HG02610 (cell line): ENCODE results near the gene SLC38A5.
"Not testable (repeated sequence)": the region's sequence is repeated elsewhere in the genome, so short reads cannot be mapped to it uniquely, and the experiment has no call there.

Experiments used
- ATAC-seq: cut with Tn5 transposase; IDR thresholded peaks from one replicate; pipeline ENCODE4 v1.9.1; 2021; ENCODE audit warnings: mild to moderate bottlenecking, moderate library complexity; ENCODE audit not compliant: unreplicated experiment

The SLC38A5 gene

DNA sequence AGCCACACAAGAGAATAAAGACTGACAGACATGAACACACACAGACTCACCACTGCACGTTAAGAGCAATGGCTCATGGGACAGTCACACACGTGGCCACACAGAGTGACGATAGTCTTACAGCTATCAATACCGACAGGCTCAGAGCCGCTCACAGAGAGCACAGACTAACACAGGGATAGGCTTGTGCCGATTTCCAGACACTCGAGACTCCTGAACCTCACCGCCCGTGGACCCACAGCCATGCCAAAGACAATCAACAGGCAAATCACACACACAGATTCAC is 716 bp upstream of the SLC38A5 start:
- no peak for ATAC-seq

DNA sequence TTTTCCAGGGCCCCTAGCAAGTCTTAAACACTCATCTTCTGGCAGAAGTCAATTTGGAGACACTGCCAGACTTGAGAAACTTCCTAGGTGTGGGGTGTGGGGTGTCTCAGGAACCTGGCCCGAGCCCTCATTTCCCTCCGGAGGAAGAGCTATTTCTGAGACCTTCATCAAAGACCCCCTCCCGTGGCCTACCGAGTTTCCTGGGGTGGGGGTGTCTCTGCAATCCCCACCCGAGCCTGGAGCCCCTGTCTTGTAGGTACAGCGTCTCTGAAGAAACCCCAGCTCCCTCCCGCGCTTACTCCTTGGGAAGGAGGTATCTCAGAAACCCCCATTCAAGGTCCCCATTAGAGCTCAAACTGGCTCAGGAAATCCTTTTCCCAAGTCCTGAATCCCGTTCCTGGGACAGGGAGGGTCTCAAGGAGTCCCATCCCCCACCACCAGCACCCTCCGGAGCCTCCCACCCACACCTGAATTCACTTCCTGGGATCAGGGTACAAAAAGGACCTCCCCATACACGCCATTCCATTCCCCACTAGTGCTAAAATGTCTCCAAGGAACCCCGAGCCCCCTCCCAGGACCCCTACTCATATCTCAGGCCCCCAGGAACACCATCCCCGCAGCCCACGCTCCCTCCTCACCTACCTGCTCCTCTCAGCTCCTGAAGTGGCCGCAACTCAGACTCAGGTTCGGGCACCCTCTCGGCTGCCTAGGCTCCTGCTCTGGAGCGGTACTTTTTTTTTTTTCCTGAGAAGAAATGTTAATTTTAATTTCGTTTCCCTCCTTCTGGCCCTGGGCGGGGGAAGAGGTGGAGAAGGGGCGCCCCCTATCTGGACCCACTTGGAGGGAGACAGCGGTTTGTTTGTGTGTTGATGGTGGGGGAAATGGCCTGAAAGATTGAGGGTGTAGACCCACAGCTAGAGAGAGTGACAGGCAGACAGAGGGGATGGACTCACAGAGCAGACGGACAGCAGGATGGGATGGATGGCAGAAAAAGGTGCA is 1.1 kb downstream of the SLC38A5 start:
- no peak for ATAC-seq

DNA sequence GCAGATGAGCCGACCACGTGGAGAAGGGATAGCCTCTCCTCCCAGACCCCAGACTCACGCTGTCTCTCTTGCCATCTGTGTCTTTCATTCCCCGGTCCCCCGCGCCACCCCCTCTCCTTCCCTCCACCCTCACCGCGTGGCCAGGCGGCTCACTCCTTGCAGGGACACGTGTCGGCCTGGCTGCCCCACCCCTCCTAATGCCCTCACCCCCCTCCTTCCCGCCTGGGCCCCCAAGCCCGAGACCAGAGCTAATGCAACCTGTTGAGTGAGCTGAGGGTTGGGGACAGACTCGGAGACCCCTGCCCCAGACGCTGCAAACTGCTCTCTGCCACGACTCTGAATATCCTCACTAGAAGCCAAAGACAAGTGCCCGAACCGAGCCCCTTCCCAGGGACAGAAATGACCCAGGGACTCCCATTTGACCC is 1.8 kb downstream of the SLC38A5 start:
- ATAC-seq: no peak

DNA sequence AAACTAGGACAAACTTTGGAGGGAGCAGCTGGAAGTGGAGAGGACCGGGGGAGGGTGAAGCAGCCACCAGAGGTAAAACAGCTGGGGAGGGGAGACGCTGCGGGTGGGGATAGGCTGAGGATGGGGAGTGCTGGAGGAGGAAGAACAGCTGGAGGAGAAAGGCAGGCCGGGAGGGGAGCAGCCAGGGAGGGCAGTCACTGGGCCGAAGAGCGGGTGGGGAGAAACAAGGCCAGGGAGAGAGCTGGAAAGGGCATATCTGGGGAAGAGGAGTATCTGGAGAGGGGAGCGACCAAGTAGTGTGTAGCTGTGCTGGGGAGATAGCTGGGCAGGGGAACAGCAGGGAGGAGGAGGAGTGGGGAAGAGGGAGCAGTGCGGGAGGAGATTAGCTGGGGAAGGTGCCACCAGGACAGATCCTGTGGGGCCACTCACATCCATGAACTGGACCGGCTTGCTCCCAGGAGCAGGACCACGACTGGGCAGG is 2.7 kb downstream of the SLC38A5 start:
- ATAC-seq: no peak

DNA sequence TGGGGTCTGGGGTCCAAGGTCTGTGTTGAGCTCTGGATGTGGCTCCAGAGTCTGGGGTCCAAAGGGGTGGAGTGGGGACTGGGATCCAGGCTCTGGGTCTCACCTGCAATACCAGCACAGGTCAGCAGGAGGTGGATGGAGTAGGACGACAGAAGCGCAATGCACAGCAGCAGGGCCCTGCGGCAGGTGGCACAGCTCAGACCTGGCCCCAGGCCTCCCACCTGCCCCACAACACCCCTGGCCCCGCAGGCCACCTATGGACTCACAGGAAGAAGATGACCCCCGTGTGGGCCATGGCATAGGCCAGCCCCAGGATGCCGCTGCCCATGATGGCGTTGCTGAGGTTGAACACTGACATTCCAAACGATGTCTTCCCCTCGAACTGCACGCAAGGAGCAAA is 3.4 kb downstream of the SLC38A5 start:
- no peak for ATAC-seq

DNA sequence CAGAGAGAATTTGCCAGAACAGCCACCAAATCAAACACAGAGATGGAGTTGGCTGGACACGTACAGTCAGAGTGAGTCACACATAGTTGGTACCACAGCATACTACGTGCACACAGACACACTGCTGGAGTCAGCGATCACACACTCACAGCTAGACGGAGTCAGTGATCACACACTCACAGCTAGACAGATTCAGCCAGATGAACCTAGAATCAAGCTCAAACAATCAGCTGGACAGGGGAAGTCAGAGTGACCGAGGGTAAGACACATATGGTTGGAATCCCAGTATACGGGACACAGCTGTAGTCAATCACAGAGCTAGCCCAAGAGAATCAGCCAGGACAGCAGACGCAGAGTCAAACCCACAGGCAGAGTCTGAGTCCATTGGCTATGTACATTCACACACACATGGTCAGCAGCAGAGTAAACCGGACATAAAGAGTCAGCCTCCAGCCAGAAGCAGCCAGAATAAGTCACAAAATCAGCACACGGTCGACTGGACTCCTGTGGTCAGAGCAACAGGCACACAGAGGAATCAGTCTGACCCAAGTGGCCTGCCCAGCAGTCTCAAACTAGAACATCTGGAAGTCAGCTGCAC is 4.6 kb downstream of the SLC38A5 start:
- ATAC-seq: no peak

DNA sequence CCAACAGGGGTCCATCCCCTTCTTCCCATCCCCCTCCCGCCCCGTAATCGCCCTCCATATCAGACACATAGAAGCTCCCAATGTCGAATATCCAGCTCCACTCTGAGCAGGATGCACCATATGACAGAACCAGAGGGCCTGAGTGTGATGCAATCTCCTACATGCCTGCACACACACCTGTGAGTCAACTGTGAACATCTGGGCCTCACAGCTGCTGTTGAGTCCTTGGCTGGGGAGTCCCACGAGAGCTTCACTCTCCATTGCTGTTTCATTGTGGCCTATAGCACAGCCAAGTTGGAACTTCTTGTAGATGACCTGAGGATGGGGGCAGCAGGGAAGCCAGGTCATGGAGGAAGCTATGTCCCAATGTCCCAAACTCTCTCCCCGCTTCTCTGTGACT is 8.2 kb downstream of the SLC38A5 start:
- no peak for ATAC-seq

DNA sequence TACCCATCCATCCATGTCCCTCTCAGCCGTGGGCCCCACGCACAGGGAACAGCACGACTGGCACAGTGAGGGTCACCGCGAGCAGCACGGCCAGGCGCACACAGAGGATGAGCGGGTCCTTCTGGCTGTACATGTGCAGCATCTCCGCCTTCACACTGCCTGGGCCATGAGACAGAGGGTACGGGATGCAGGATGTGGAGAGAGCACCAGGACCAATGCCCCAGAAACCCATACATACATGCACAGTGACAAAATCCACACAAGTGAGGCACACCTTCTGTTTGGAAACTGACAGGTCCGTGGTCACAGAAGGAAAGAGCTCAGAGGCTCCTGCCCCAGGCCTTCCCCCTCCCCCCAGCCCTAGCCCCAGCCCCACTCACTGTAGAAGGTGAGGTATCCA is 9.5 kb downstream of the SLC38A5 start:
- ATAC-seq: no peak

DNA sequence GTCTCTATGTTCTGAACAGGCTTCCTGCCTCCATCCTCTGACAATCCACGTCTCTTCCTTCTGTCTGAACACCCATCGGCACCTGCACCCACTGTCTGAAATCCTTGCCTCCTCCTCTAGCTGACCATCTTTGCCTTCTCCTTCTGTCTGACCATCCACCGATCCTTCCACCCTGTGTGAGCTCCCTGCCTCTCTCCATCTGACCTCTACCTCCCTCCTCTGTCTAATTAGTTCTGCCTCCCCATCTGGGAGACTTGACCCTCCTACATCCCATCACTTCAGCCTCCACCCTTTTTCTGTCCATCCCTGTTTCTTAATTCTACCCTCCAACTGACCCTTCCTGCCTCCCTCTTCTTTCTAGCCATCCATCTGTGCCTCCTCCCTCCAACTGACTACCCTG is 10.0 kb downstream of the SLC38A5 start:
- ATAC-seq: no peak

DNA sequence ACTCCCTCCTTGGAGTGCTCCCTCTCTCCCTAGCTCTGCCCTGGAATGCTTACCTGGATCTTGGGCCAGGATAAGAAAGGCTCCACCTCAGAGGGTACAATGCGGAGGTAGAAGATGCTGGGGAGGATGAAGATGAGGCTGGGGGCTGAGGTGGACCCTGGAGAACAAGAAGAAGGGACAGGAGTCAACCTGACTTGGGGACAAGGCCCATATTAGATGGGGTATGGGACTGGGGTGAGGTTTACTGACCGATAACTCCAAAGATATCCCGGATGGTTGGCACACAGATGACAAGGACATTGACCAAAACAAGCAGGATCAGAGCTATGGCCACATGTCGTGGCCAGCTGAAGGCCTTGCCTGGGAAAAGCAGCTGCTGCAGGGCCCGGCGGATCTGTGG is 10.6 kb downstream of the SLC38A5 start:
- no peak for ATAC-seq

DNA sequence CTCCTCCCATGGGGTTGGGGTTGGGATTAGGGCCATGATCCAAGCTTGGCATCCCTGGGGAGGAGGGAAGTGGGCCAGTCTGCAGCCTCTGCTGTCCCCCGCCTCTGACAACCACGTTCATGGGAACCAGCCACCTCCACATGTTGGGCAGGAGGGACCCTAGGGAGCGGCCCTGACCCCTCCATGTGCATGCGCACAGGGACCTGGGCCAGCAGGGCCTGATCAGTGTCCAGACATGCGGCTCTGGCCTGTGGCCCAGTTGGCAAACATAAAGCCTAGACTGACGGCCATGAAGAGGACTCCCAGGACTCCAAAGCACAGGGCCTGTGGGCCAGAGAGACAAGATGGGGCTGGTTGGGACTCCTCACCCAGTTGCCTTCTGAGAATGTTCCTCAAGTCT is 11.3 kb downstream of the SLC38A5 start:
- ATAC-seq: no peak

DNA sequence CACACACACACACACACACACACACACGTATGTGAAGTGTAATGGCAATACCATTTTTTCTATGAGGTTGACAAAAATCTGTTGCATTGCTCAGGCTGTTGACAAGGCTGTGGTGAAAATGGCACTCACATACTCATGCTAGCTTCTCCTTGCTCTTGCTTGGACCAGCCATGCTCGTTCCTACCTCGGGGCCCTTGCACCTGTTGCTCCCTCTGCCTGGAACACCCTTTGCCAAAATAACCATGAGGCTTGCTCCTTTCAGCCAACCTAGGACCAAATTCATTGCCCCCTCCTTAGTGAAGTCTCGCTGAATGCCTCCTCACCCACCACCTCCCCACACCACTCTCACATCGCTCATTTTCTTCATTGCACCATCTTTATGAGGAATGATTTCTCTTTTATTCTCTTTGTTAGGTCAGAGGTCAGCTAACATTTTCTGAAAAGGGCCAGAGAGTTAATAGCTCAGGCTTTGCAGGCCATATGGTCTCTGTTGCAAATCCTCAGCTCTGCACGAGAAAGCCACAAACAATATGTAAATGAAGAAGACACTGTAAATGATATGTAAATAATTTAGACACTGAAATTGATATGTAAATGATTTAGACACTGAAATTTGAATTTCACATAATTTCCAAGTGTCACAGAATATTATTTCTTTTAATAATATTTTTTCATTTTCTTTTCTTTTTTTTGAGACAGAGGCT is 13.3 kb downstream of the SLC38A5 start:
- ATAC-seq: no peak

DNA sequence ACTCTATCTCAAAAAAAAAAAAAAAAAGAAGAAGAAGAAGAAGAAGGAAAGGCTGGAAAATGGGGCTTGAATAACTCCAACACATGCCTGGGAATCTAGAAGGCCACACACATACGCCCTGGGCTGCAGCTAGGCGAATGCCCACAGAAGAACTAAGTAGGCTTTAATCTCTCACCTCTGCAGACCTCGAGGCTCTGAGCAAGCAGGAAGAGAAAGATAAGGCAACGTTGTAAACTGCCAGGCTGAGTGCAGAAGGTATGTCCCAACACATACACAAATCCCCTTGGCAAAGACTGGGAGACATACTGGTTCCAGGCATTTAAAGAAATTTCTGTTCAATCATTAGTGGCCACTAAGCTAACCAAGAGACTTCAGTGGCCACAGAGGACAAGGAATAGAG is 18.4 kb downstream of the SLC38A5 start:
- no peak for ATAC-seq

DNA sequence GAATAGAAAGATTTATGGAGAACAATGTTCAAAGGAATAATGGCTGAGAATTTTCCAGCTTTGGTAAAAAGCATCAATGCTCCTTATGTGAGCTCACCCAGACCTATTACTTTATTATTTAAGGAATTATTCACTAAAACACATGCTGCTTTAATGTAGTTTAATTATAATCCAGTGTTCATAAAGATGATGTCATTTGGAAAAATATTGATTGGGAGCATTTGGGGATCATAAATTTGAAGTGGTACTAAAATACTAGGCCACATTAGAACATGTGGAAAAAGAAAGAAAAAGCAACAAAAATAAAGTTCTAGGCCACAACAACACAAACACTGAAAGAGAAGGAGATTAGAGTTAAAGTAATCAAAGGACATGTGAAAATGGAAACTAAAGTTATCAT is 20.0 kb downstream of the SLC38A5 start:
- ATAC-seq: no peak

DNA sequence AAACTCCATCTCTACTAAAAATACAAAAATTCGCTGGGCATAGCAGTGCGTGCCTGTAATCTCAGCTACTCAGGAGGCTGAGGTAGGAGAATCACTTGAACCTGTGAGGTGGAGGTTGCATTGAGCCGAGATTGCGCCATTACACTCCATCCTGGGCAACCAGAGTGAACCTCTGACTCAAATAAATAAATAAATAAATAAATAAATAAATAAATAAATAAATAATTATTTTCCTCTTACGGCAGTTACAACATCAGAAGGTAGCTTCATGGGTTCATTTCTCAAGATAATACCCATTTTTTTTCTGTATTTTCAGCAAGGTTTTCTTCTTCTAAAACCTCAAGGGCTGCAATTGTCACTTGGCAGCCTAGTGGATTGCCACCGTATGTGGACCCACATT is 22.9 kb downstream of the SLC38A5 start:
- not testable (repeated sequence) for ATAC-seq

DNA sequence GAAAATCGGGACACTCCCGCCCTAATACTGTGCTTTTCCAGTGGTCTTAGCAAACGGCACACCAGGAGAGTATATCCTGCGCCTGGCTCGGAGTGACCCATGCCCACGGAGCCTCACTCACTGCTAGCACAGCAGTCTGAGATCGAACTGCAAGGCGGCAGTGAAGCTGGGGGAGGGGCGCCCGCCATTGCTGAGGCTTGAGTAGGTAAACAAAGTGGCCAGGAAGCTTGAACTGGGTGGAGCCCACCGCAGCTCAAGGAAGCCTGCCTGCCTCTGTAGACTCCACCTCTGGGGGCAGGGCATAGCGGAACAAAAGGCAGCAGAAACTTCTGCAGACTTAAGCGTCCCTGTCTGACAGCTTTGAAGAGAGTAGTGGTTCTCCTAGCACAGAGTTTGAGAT is 36.3 kb downstream of the SLC38A5 start:
- not testable (repeated sequence) for ATAC-seq

DNA sequence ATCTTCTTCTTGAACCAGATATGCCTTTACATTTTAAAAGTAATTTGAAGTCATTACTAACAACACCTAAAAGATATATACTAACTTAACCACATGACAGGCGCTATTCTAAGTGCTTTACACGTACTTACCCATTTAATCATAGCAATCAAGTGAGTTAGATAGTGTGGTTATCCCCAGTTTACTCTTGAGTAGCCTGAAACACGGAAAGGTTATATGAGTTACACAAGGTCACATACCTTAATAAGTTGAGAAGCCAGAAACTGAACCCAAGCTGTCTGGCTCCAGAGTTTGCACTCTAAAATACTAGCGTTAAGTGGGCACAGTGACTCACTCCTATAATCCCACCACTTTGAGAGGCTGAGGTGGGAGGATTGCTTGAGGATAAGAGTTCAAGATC is 39.9 kb downstream of the SLC38A5 start:
- ATAC-seq: not testable (repeated sequence)

DNA sequence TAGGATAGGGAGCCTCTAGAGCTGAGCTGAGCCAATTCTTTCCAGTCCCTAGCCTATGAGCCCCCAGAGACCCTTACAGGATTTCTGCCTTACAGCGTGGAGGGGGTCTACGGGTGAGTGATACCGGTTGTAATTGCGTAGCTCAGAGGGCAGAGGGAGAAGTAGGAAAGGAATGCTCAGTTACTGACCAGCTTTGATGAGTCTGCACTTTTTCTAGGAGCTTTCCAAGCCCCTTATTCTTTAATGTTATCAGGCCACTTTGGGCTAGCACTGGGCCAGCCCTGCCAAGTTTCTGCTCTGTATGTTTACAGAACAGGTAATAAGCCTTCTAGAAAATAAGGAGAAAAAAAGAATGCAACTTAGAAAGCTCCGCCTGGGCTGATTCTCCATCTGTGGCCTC is 40.5 kb downstream of the SLC38A5 start:
- not testable (repeated sequence) for ATAC-seq

DNA sequence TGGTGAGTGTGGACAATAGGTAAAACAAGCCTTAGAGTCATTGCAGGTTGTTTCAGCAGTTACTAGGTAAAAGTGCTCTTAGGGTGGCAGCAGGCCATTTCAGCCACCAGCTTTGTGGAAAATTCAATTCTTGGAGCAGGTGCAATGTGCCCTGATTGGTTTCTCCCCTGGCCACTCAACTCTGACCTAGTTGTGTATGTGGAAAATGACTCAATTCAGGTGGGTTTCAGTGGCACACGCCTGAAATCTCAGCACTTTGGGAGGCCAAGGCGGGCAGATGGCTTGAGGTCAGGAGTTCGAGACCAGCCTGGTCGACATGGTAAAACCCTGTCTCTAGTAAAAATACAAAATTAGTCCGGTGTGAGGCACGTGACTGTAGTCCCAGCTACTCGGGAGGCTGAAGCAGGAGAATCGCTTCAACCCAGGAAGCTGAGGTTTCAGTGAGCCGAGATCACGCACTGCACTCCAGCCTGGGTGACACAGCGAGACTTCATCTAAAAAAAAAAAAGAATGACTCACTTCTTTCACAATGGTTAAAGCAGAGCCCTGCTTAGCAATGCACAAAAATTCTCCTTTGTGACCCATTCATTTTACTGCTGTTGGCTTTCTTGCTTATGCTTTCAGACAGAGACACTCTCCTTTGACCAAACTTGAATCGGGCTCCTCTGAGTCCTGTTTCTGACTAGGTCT is 42.9 kb downstream of the SLC38A5 start:
- not testable (repeated sequence) for ATAC-seq

DNA sequence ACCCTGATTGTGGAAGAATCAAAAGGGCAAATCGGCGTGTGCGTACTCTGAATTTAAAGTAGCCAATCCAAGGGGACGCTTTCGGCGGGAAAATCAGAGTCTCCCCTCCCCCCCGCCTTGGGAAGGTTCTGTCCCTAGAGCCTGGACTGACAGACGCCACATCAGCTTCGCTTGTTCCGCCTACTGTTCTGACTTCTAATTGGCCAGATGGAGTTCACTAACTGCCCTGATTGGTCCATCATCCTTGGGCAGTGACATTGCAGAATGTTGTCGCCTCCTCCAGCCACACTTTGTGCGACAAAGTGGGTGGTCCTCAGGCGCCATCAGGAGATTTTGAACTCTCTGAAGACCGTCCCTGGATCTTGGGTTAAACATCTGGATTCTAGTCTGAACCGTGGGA is 58.2 kb downstream of the SLC38A5 start, which contains the start of gene SSX4B:
SSX4B (minus strand) TSS at position 101 of the 400 bp plus-strand sequence. CDS start 588 bp downstream, outside the sequence.
- not testable (repeated sequence) for ATAC-seq
